IMR-90 (cell line): Measurements from ENCODE around the gene CENPU. TPM values are rescaled to one million over a fixed set of nuclear protein-coding genes. Genes with fewer than 3 reads are reported as not detected.

Source experiments
- ATAC-seq: fragments of 200-7000 bp; cut with Tn5 transposase; 2 replicates; pipeline ENCODE4 v1.9.1; 2020; ENCODE audit warnings: low read depth, mild to moderate bottlenecking, moderate library complexity
- BruUV-seq: library from RNA; stranded (reverse); fragments of 400-500 nt; replicated peaks from 2 replicates; lab custom pipeline; 2021; lab: Mats Ljungman, UMichigan
- CTCF ChIA-PET: fragments of 300-600 bp; formaldehyde crosslinking; extraction: SDS; loops from one replicate; lab custom pipeline; 2021; ENCODE audit warnings: antibody characterized with exemption; lab: Yijun Ruan, JAX
- POLR2A ChIA-PET: fragments of 300-600 bp; sonication (Branson Sonifier 250); formaldehyde crosslinking; loops from one replicate; lab custom pipeline; 2022; ENCODE audit warnings: antibody characterized with exemption; ENCODE audit not compliant: unreplicated experiment; lab: Charles Lee
- DNase-seq: peaks from one replicate; pipeline ENCODE4 v3.0.0; 2013
- H2AFZ ChIP-seq: replicated peaks from 2 replicates; pipeline ENCODE3; 2013; ENCODE audit warnings: low read length, mild to moderate bottlenecking; ENCODE audit not compliant: poor library complexity
- H2AK5ac ChIP-seq: 2 replicates; pipeline ENCODE4 v1.6.1; 2013; ENCODE audit warnings: low read depth, low read length, inconsistent platforms
- H2AK9ac ChIP-seq: replicated peaks from 2 replicates; pipeline ENCODE3; 2013; ENCODE audit warnings: mild to moderate bottlenecking, low read depth, low read length, moderate library complexity; ENCODE audit not compliant: poor library complexity
- H2BK120ac ChIP-seq: 2 replicates; pipeline ENCODE4 v1.6.1; 2013; ENCODE audit warnings: low read depth, low read length, inconsistent platforms
- H2BK15ac ChIP-seq: 3 replicates; pipeline ENCODE4 v1.6.1; 2013; ENCODE audit warnings: low read depth, low read length, inconsistent platforms
- H2BK20ac ChIP-seq: 2 replicates; pipeline ENCODE4 v1.6.1; 2013; ENCODE audit warnings: low read depth, mild to moderate bottlenecking, inconsistent platforms, low read length, moderate library complexity
- H2BK5ac ChIP-seq: 2 replicates; pipeline ENCODE4 v1.6.1; 2013; ENCODE audit warnings: mild to moderate bottlenecking, low read depth, low read length, inconsistent platforms; ENCODE audit not compliant: poor library complexity, severe bottlenecking
- H3K14ac ChIP-seq: replicated peaks from 2 replicates; pipeline ENCODE4 v1.6.1; 2013; ENCODE audit warnings: low read depth, low read length, inconsistent platforms
- H3K18ac ChIP-seq: 2 replicates; pipeline ENCODE4 v1.6.1; 2013; ENCODE audit warnings: low read depth, low read length, control low read depth
- H3K23ac ChIP-seq: 2 replicates; pipeline ENCODE4 v1.6.1; 2013; ENCODE audit warnings: low read depth, low read length, inconsistent platforms
- H3K27ac ChIP-seq: 2 replicates; pipeline ENCODE4 v1.5.1; 2013; ENCODE audit warnings: mild to moderate bottlenecking, control low read depth, low read length; ENCODE audit not compliant: insufficient read depth
- H3K27me3 ChIP-seq: 2 replicates; pipeline ENCODE4 v1.6.1; 2013; ENCODE audit warnings: low read length; ENCODE audit not compliant: control insufficient read depth, insufficient read depth
- H3K36me3 ChIP-seq: 2 replicates; pipeline ENCODE4 v1.6.1; 2013; ENCODE audit warnings: low read length, mixed read lengths; ENCODE audit not compliant: control insufficient read depth, insufficient read depth
- H3K4ac ChIP-seq: 2 replicates; pipeline ENCODE4 v1.6.1; 2013; ENCODE audit warnings: low read depth, low read length, inconsistent platforms
- H3K4me1 ChIP-seq: 2 replicates; pipeline ENCODE4 v1.6.1; 2013; ENCODE audit warnings: low read length, mixed read lengths; ENCODE audit not compliant: control insufficient read depth, insufficient read depth
- H3K4me2 ChIP-seq: 2 replicates; pipeline ENCODE4 v1.6.1; 2013; ENCODE audit warnings: low read depth, mild to moderate bottlenecking, control low read depth, low read length, moderate library complexity
- H3K4me3 ChIP-seq: 2 replicates; pipeline ENCODE4 v1.5.1; 2013; ENCODE audit warnings: low read depth, mild to moderate bottlenecking, control low read depth, low read length, moderate library complexity; ENCODE audit not compliant: insufficient read depth
- H3K56ac ChIP-seq: 2 replicates; pipeline ENCODE4 v1.6.1; 2013; ENCODE audit warnings: low read length, inconsistent platforms; ENCODE audit not compliant: insufficient read depth; ENCODE audit errors: extremely low read depth
- H3K79me1 ChIP-seq, 2 experiments: 2 replicates each; pipeline ENCODE4 v1.6.1; 2013; ENCODE audit warnings: low read length in 2 of 2, inconsistent platforms in 1 of 2, low read depth in 1 of 2
- H3K9ac ChIP-seq: 2 replicates; pipeline ENCODE4 v1.6.1; 2013; ENCODE audit warnings: low read depth, low read length, control low read depth
- H3K9me1 ChIP-seq: 2 replicates; pipeline ENCODE4 v1.6.1; 2013; ENCODE audit warnings: low read length, inconsistent platforms; ENCODE audit not compliant: insufficient read depth
- H3K9me3 ChIP-seq: 2 replicates; pipeline ENCODE4 v1.6.1; 2013; ENCODE audit warnings: low read length; ENCODE audit not compliant: control insufficient read depth, insufficient read depth
- H4K20me1 ChIP-seq: 2 replicates; pipeline ENCODE4 v1.6.1; 2013; ENCODE audit warnings: low read length, inconsistent platforms; ENCODE audit not compliant: insufficient read depth
- H4K5ac ChIP-seq: 2 replicates; pipeline ENCODE4 v1.6.1; 2013; ENCODE audit warnings: mild to moderate bottlenecking, low read depth, low read length, control low read depth
- H4K8ac ChIP-seq, 2 experiments: 2 replicates each; pipeline ENCODE4 v1.6.1; 2013; ENCODE audit warnings: low read depth in 2 of 2, low read length in 2 of 2, control low read depth in 1 of 2, inconsistent platforms in 1 of 2
- H4K91ac ChIP-seq: 2 replicates; pipeline ENCODE4 v1.6.1; 2013; ENCODE audit warnings: low read depth, low read length, inconsistent platforms; ENCODE audit not compliant: insufficient read depth
- BHLHE40 ChIP-seq: fragments of 150-350 bp; IDR thresholded peaks from 2 replicates; pipeline ENCODE4 v1.6.1; 2016; ENCODE audit warnings: mild to moderate bottlenecking, low read depth, low read length
- CEBPB ChIP-seq: IDR thresholded peaks from 2 replicates; pipeline ENCODE4 v1.6.1; 2012; ENCODE audit warnings: low read depth, low read length, improper control_type of control experiment
- CHD1 ChIP-seq: IDR thresholded peaks from 2 replicates; pipeline ENCODE4 v1.6.1; 2012; ENCODE audit warnings: low read depth, low read length, improper control_type of control experiment
- CTCF ChIP-seq: conservative IDR thresholded peaks from 2 replicates; pipeline ENCODE4 v1.5.1; 2012; ENCODE audit warnings: mild to moderate bottlenecking, low read depth, low read length, improper control_type of control experiment
- ELK1 ChIP-seq: fragments of 150-350 bp; IDR thresholded peaks from 2 replicates; pipeline ENCODE4 v1.6.1; 2016; ENCODE audit warnings: low read depth, mild to moderate bottlenecking, low read length, moderate library complexity, borderline replicate concordance
- FOS ChIP-seq: fragments of 150-350 bp; IDR thresholded peaks from 2 replicates; pipeline ENCODE4 v1.6.1; 2016; ENCODE audit warnings: low read depth, low read length
- MAFK ChIP-seq: IDR thresholded peaks from 2 replicates; pipeline ENCODE4 v1.6.1; 2012; ENCODE audit warnings: low read depth, low read length, improper control_type of control experiment
- MAZ ChIP-seq: IDR thresholded peaks from 2 replicates; pipeline ENCODE4 v1.6.1; 2012; ENCODE audit warnings: low read depth, mild to moderate bottlenecking, low read length, improper control_type of control experiment, moderate library complexity, borderline replicate concordance
- MXI1 ChIP-seq: IDR thresholded peaks from 2 replicates; pipeline ENCODE4 v1.6.1; 2012; ENCODE audit warnings: low read depth, mild to moderate bottlenecking, low read length, moderate library complexity, borderline replicate concordance
- NFE2L2 ChIP-seq: fragments of 150-350 bp; IDR thresholded peaks from 2 replicates; pipeline ENCODE4 v1.6.1; 2016; ENCODE audit warnings: low read depth, mild to moderate bottlenecking, low read length
- POLR2A ChIP-seq: IDR thresholded peaks from 2 replicates; pipeline ENCODE4 v1.6.1; 2012; ENCODE audit warnings: mild to moderate bottlenecking, low read depth, low read length
- RAD21 ChIP-seq: IDR thresholded peaks from 2 replicates; pipeline ENCODE4 v1.6.1; 2012; ENCODE audit warnings: low read length, improper control_type of control experiment
- RCOR1 ChIP-seq: IDR thresholded peaks from 2 replicates; pipeline ENCODE4 v1.6.1; 2012; ENCODE audit warnings: mild to moderate bottlenecking, low read length, improper control_type of control experiment; ENCODE audit not compliant: insufficient replicate concordance
- RFX5 ChIP-seq: IDR thresholded peaks from 2 replicates; pipeline ENCODE4 v1.8.0; 2012; ENCODE audit warnings: low read depth, mild to moderate bottlenecking, low read length, moderate library complexity
- SMC3 ChIP-seq: fragments of 150-350 bp; IDR thresholded peaks from 2 replicates; pipeline ENCODE4 v1.6.1; 2016; ENCODE audit warnings: low read depth, mild to moderate bottlenecking, antibody characterized with exemption, low read length, moderate library complexity
- USF2 ChIP-seq: fragments of 150-350 bp; IDR thresholded peaks from 2 replicates; pipeline ENCODE4 v1.6.1; 2017; ENCODE audit warnings: mild to moderate bottlenecking, antibody characterized with exemption, low read length, low read depth
- WGBS, 2 experiments: methylation state at CpG; one replicate each; pipeline versions ENCODE4 v1.1.5 to v1.1.7; 2013; ENCODE audit warnings: missing lambda C conversion rate in 2 of 2; ENCODE audit not compliant: insufficient read length in 1 of 2; ENCODE audit errors: extremely low coverage in 2 of 2; 5-methylcytosine and 5-hydroxymethylcytosine counted together
- dilution Hi-C: fragments of 300-500 bp; cut with HindIII; formaldehyde crosslinking; loops from one replicate; pipeline ENCODE4 v1.14.3; 2018; ENCODE audit warnings: low sequenced_read_pairs; ENCODE audit not compliant: unreplicated experiment
- in situ Hi-C: fragments of 300-500 bp; cut with MboI; formaldehyde crosslinking; loops from 3 replicates; pipeline ENCODE4 v1.14.3; 2019; ENCODE audit warnings: low sequenced_read_pairs, inconsistent platforms, mixed read lengths
- intact Hi-C: fragments of 100-400 bp; cut with micrococcal nuclease; formaldehyde crosslinking; loops from 2 replicates; pipeline ENCODE4 v1.10.0; 2022
- polyA plus RNA-seq, 3 experiments: library from polyadenylated mRNA; depleted of rRNA; stranded (reverse); fragments of >200 nt; gene quantifications; 2 replicates each; pipeline ENCODE4 v1.2.3, GENCODE V29; 2012; ENCODE audit warnings: low replicate concordance in 1 of 3
- total RNA-seq: library from RNA; depleted of rRNA; stranded (reverse); fragments of >200 nt; gene quantifications from 2 replicates; pipeline ENCODE4 v1.2.3, GENCODE V29; 2012

CENPU gene
- total and polyA plus RNA-seq, 2 of the 4 experiments (the other 2 are of a cell fraction) = 13.6 to 14.6 TPM

- H3K27ac ChIP-seq = no peak overlapping the region
Observed at GRCh38 chr4:184740980-184741391, 7.1 kb upstream of the CENPU start.

More at GRCh38 chr4:184740980-184741391, 7.1 kb upstream of the CENPU start:
- H4K91ac ChIP-seq = no peak overlapping the region
- H2AK9ac ChIP-seq = no peak overlapping the region
- no peak overlapping the region for H2AK5ac ChIP-seq
- no peak overlapping the region for H3K56ac ChIP-seq
- no peaks in the 10 kb centered on the region; the same call in 1 of the 2 replicates for H3K27me3 ChIP-seq
- in situ Hi-C loops = loop anchor here (10.0 kb wide), 1 partner anchor 264 kb away; no protein-coding TSS in a partner anchor
- no peaks in the 10 kb centered on the region for H3K9me1 ChIP-seq
- ATAC-seq (no peak), DNase-seq (no peak)
- H2BK120ac ChIP-seq = no peak overlapping the region
- intact Hi-C loops = no loop called here
- WGBS, 2 experiments = no CpG with 5 or more reads among the region's 20 CpGs
- H3K4me2 ChIP-seq = no peak overlapping the region
- H2AFZ ChIP-seq = no peak overlapping the region
- H2BK5ac ChIP-seq = no peak overlapping the region
- H3K4ac ChIP-seq = no peak overlapping the region
- H3K4me3 ChIP-seq = no peak overlapping the region
- dilution Hi-C loops = no loop called here
- H4K20me1 ChIP-seq = no peaks in the 10 kb centered on the region
- H3K79me1 ChIP-seq = no peaks in the 10 kb centered on the region
- CTCF ChIA-PET = no interaction called here
- no peak overlapping the region for H2BK15ac ChIP-seq
- H3K14ac ChIP-seq = no peak overlapping the region
- H3K4me1 ChIP-seq = no peaks in the 10 kb centered on the region
- TF ChIP-seq RFX5 (no peak), BHLHE40 (no peak), CEBPB (no peak), CHD1 (no peak), RAD21 (no peak), NFE2L2 (no peak), USF2 (no peak), POLR2A (no peak), MAZ (no peak), FOS (no peak), SMC3 (no peak), CTCF (no peak), RCOR1 (no peak), MAFK (no peak), MXI1 (no peak), ELK1 (no peak)
- no peaks in the 10 kb centered on the region for H3K36me3 ChIP-seq
- H3K9ac ChIP-seq = no peak overlapping the region
- no peak overlapping the region for H3K23ac ChIP-seq
- no TSS peak for BruUV-seq
- H4K8ac ChIP-seq = no peak overlapping the region
- no peak overlapping the region for H2BK20ac ChIP-seq
- POLR2A ChIA-PET = no interaction called here
- H3K9me3 ChIP-seq = no peaks in the 10 kb centered on the region
- H3K18ac ChIP-seq = no peak overlapping the region
- H4K5ac ChIP-seq = no peak overlapping the region
